ENCODE measurements around the gene RBM26.

DNA sequence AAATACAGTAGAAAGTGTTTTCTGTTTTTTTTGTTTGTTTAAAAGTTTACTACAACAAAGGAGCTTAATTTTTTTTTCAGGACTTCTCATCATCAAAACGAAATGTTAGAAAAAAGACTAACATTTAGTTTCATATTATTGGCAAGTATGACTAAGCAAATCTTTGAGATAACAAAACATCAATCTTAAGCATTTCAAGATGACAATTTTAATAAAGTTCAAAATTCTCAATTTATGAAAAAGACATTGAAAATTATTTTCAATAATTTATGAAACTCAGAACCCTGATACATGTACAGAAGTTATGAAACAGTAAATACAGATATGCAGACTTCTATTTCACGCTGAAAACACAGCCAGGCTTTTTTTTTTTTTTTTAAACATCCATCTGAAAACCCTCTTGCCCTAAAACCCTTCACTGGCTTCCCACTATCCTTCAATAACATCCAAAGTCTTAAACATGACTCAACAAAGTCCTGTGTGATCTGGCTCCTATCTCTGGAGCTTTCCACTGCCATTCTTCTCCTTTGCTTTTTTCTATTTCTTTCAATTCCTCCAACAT is 3.9 kb downstream of the RBM26 start:
- no peak for TF ChIP-seq CTCF (conservative IDR thresholded peaks at IDR 0.05; ENCODE audit: low read depth, low read length)
- TF ChIP-seq EZH2 (IDR thresholded peaks at IDR 0.05; ENCODE audit: borderline replicate concordance, low read depth, low read length, poor library complexity, severe bottlenecking) = no peak
